Fibroblast of lung (primary cell): Measurements from ENCODE around the gene ITGBL1.

Experiments used
- EZH2 ChIP-seq: IDR thresholded peaks from 2 replicates; pipeline ENCODE4 v1.5.1; 2012; ENCODE audit warnings: low read length, control low read depth, mild to moderate bottlenecking; ENCODE audit errors: missing control alignments
- TF ChIP-seq, protein P1 (sequence below), 2 donors: IDR thresholded peaks in 1 of 2; conservative IDR thresholded peaks in 1 of 2; 1 replicate in 1 of 2; 2 replicates in 1 of 2; pipeline ENCODE4 v1.5.1; 2011 to 2012; ENCODE audit warnings: low read length in 2 of 2, control low read depth in 1 of 2, inconsistent platforms in 1 of 2, low read depth in 1 of 2, mild to moderate bottlenecking in 1 of 2

DNA sequence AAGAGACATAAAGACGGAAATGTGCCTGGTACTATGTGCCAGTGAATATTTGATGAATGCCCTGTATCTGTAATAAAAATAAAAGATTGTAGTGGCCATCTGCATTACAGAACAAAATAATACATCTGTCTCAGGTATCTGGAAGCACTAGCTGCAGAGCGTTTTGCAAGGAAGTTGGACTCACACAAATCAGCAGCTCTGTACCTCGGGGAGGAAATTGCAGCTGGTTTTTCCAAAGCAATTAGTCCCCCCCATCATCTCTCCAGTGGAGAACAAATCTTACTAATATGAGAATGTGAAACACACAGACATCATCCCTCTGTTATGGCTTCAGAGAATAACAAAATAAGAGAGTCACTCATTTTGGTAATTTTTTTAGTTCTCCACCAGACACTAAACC, 245.3 kb downstream of the ITGBL1 start:
- no peak for TF ChIP-seq EZH2
- TF ChIP-seq, protein P1, sequence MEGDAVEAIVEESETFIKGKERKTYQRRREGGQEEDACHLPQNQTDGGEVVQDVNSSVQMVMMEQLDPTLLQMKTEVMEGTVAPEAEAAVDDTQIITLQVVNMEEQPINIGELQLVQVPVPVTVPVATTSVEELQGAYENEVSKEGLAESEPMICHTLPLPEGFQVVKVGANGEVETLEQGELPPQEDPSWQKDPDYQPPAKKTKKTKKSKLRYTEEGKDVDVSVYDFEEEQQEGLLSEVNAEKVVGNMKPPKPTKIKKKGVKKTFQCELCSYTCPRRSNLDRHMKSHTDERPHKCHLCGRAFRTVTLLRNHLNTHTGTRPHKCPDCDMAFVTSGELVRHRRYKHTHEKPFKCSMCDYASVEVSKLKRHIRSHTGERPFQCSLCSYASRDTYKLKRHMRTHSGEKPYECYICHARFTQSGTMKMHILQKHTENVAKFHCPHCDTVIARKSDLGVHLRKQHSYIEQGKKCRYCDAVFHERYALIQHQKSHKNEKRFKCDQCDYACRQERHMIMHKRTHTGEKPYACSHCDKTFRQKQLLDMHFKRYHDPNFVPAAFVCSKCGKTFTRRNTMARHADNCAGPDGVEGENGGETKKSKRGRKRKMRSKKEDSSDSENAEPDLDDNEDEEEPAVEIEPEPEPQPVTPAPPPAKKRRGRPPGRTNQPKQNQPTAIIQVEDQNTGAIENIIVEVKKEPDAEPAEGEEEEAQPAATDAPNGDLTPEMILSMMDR (conservative IDR thresholded peaks at IDR 0.05 in 1 of 2, IDR thresholded peaks at IDR 0.05 in 1 of 2; ENCODE audit: low read depth in 1 of 2, low read length in 2 of 2), result no peak
